Sigmoid colon (tissue), 4 donors: Measurements from ENCODE around the gene CAPN10.

Experiments used
- CTCF ChIP-seq, 4 experiments: fragments of 450-650 bp in 3 of 4; fragments of 200-600 bp in 1 of 4; IDR thresholded peaks; one replicate each; pipeline ENCODE4 v1.5.1; 2016 to 2019; ENCODE audit warnings: antibody characterized with exemption in 4 of 4, mild to moderate bottlenecking in 3 of 4, moderate library complexity in 2 of 4
- EP300 ChIP-seq, 4 donors: sonication (generic); formaldehyde crosslinking; IDR thresholded peaks; one replicate each; pipeline ENCODE4 v1.6.1; 2017; ENCODE audit warnings: antibody characterized with exemption in 4 of 4
- POLR2A ChIP-seq, 2 donors: fragments of 450-650 bp; IDR thresholded peaks; one replicate each; pipeline ENCODE4 v1.6.1; 2016; ENCODE audit warnings: antibody characterized with exemption in 2 of 2, mild to moderate bottlenecking in 2 of 2, moderate library complexity in 2 of 2
- POLR2AphosphoS5 ChIP-seq, 4 donors: sonication (generic); formaldehyde crosslinking; IDR thresholded peaks; one replicate each; pipeline ENCODE4 v1.6.1; 2017; ENCODE audit warnings: antibody characterized with exemption in 4 of 4

GRCh38 chr2:240628507-240628807 lies 41.9 kb downstream of the CAPN10 start:
- no peak for TF ChIP-seq CTCF (IDR thresholded peaks at IDR 0.05)
- no peak for TF ChIP-seq POLR2A (IDR thresholded peaks at IDR 0.05)
- TF ChIP-seq POLR2AphosphoS5 (IDR thresholded peaks at IDR 0.05) = no peak
- TF ChIP-seq EP300 (IDR thresholded peaks at IDR 0.05) = no peak
